ENCODE results near the gene FUNDC2. TPM values are rescaled to one million over a fixed set of nuclear protein-coding genes. Genes with fewer than 3 reads are reported as not detected.

Gene FUNDC2
- total RNA-seq, 4 donors from 2014 or later, result 65.8 to 110 (median 83.7) TPM

DNA sequence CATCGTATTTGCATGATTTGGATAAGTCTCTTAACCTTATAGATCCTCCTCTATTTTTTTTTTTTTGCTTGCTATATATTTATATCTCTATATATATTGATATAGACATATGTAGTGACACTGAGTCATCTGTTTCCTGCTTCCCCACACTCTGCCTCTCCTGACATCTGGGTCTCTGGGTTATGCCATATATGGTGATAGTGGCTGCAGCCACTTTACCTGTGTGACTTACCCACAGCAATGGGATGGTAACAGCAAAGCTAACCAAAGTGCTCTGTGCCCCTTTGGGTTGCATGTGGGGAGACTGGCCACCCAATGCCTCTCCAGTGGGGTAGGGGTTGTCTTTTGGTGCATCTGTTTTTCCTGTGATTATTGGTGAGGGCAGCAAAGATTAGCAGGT lies 29.8 kb downstream of the FUNDC2 start:
- no peak for DNase-seq (ENCODE audit: low spot score)

DNA sequence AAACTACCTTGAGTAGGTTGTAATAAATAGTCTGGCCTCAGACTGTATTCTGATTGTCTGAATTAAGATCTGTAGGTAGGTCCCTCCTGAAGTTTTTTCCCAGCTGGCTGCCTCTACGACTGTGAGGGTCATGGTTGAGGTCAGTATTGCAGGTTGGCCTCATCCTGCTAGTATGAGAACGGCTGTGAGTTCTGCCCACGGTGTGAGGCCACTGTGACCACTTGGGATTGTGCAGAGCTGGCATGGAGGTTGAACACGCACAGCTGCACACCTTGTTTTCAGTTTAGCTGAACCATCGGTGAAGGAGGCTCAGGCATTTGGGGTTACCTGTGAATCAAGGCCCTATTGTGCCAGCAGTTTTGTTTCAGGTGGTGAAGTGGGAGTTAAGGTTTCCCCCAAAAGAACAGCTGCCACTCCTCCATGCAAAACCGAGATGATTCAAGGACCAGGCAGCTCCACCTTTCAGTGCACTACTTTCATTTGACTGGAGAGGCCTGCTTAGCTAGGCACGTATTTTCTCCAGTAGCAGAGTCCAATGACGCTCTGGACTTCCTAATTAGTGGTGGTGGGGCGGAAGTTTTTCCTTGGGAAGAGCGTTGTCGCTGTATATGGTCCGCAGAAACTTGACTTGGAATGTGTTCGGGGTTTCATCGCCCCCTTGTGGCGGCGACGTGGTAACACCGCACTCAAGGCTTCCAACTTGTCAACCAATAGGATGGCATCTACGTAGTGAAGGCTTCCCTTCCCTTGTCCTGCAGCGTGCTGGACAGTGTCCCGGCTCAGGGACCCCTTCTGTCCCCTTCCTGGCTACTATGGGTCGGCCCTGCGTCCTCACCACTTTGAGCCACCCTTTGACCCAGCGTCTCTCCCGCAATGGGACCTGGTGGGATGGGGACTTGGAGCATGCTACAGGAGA lies 30.5 kb downstream of the FUNDC2 start:
- DNase-seq (ENCODE audit: low spot score), result no peak
- ATAC-seq (ENCODE audit: low FRiP score), result peak; percentile 64
- TF ChIP-seq, protein P1, sequence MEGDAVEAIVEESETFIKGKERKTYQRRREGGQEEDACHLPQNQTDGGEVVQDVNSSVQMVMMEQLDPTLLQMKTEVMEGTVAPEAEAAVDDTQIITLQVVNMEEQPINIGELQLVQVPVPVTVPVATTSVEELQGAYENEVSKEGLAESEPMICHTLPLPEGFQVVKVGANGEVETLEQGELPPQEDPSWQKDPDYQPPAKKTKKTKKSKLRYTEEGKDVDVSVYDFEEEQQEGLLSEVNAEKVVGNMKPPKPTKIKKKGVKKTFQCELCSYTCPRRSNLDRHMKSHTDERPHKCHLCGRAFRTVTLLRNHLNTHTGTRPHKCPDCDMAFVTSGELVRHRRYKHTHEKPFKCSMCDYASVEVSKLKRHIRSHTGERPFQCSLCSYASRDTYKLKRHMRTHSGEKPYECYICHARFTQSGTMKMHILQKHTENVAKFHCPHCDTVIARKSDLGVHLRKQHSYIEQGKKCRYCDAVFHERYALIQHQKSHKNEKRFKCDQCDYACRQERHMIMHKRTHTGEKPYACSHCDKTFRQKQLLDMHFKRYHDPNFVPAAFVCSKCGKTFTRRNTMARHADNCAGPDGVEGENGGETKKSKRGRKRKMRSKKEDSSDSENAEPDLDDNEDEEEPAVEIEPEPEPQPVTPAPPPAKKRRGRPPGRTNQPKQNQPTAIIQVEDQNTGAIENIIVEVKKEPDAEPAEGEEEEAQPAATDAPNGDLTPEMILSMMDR (IDR thresholded peaks at IDR 0.05), result peak in 1 of 3 donors; percentile 56

More for the DNA sequence above, 29.8 kb downstream of the FUNDC2 start:
- ATAC-seq (ENCODE audit: low FRiP score), result no peak
- TF ChIP-seq, protein P1 (IDR thresholded peaks at IDR 0.05), result no peak

- ATAC-seq (ENCODE audit: low FRiP score) (no peak), DNase-seq (ENCODE audit: low spot score) (no peak)
- TF ChIP-seq, protein P1 (IDR thresholded peaks at IDR 0.05), result no peak
Measured at GRCh38 chrX:155061760-155062159, 35.1 kb downstream of the FUNDC2 start.

DNA sequence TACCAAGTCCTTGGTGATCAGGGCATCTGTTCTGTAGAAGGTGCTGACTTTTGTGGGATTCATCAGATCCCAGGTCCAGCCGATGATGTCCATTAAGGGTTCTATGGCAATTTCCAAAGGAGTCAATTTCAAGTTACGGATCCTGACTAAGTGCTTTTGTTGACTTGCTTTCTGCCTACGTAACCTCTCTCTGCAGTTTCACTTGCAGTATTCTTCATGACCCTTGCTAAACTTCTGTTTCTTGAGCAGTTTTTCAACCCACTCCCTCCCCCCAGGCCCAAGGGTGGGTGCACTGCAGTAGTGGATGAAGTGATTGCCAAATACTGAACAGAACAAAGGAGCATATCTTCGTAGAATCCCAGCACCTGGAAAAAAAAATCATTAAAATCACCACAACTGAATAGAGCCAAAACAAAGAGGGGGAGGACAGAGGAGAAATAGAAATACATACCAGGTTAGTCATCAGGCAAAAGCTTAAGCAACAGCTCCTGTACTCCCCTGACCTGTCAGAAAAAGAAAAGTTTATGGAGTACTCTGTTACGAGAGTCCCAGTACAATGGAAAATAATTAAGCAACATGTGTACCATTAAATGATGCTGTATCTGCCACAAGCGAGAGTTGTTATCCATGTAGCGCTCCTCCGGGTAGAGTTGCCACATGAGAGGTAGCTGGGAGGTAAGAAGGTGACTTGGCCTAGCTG lies 38.5 kb downstream of the FUNDC2 start:
- TF ChIP-seq, protein P1 (IDR thresholded peaks at IDR 0.05), result no peak
- DNase-seq (ENCODE audit: low spot score) (no peak), ATAC-seq (ENCODE audit: low FRiP score) (peak; percentile 83)

GRCh38 chrX:155068165-155068564 lies 41.5 kb downstream of the FUNDC2 start:
- ATAC-seq (ENCODE audit: low FRiP score) (no peak), DNase-seq (ENCODE audit: low spot score) (no peak)
- TF ChIP-seq, protein P1 (IDR thresholded peaks at IDR 0.05), result no peak

DNA sequence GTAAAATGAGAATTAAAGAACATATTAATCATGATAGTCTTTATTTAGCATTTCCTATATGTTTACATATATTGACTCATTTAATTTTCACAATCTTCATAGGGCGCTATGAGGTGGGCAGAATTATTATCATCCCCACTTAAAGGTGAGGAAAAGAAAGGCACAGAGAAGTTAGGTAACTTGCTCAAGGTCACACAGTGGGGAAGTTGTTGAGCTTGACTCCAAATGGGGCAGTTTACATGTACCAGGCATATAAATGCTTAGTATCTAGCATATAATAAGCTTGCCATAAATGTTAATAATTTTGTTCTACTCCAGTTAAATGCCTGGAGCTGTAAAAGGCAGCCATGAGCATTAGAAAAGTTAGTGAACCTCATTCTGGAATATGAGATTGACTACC lies 42.8 kb downstream of the FUNDC2 start:
- TF ChIP-seq, protein P1 (IDR thresholded peaks at IDR 0.05), result no peak
- DNase-seq (ENCODE audit: low spot score) (no peak), ATAC-seq (ENCODE audit: low FRiP score) (no peak)

Data from omental fat pad (tissue), 4 donors.